LNCaP clone FGC (cell line): ENCODE results near the gene LCMT1.
"Not testable (repeated sequence)": the region's sequence is repeated elsewhere in the genome, so short reads cannot be mapped to it uniquely, and the experiment has no call there.

ENCODE experiments used
- DNase-seq: peaks from one replicate; pipeline ENCODE4 v3.0.0-alpha.2; 2011; ENCODE audit warnings: low read depth
- H3K4me3 ChIP-seq: 2 replicates; pipeline ENCODE4 v1.5.1; 2011; ENCODE audit warnings: mild to moderate bottlenecking, low read depth, low read length, control low read depth
- CTCF ChIP-seq: IDR thresholded peaks from 2 replicates; pipeline ENCODE4 v1.5.1; 2012; ENCODE audit warnings: mild to moderate bottlenecking; ENCODE audit not compliant: control insufficient read depth, insufficient read depth; ENCODE audit errors: extremely low read depth

LCMT1 gene

GRCh38 chr16:25108054-25108453 lies 3.5 kb upstream of the LCMT1 start:
- no peak for DNase-seq
- no peak for TF ChIP-seq CTCF
- no peak overlapping the region for H3K4me3 ChIP-seq

DNA sequence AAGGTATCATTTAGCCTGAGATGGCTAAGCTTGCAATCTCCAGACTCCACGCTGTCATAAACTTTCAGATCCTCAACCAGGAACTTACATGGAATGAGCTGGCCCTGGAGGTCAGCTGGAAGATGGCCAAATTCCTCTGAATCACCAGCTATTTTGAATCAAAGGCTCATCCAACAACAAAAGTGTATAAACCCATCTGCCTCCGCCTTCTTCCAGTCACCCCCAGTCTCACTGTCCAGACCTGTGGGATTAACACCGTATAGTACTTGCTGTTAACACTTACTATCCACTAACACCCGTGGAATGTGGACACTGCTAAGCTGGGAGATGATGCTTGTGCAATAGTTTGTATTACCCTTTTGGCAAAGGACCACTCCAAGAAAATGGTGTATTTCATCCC lies 1.9 kb upstream of the LCMT1 start:
- no peak for TF ChIP-seq CTCF
- DNase-seq, result no peak
- no peak overlapping the region for H3K4me3 ChIP-seq

DNA sequence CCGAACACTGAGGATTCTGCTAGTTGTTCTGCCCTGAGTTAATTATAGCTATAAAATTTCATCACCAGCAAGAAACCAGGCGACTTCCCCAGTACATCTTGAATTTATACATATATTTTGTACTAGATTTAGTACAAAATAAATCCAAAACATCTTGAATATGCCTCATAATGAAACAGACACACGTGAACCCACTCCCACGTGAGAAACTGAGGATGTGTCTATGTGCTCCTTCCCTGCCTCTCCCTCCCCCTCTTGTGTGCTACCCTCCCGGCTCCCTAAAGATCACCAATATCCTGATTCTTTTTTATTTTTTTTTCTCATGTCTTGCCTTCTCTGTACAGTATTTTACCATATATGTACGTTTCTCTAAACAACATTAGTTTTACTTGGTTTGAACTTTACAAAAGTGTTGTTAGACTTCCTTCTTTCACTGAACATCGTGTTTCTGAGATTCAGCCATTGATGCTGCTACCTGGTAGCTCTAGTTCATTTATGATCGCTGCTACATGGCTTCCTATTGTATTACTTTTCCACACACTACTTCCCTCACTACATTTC lies 1.1 kb upstream of the LCMT1 start:
- H3K4me3 ChIP-seq, result peak overlapping the region; percentile 93
- DNase-seq, result no peak
- no peak for TF ChIP-seq CTCF

GRCh38 chr16:25114121-25114520 lies 2.6 kb downstream of the LCMT1 start:
- no peak for TF ChIP-seq CTCF
- DNase-seq, result no peak
- no peak overlapping the region for H3K4me3 ChIP-seq

- H3K4me3 ChIP-seq, result no peak overlapping the region
- DNase-seq, result no peak
- TF ChIP-seq CTCF, result no peak
These were observed 7.5 kb downstream of the LCMT1 start for GRCh38 chr16:25118851-25119578.

DNA sequence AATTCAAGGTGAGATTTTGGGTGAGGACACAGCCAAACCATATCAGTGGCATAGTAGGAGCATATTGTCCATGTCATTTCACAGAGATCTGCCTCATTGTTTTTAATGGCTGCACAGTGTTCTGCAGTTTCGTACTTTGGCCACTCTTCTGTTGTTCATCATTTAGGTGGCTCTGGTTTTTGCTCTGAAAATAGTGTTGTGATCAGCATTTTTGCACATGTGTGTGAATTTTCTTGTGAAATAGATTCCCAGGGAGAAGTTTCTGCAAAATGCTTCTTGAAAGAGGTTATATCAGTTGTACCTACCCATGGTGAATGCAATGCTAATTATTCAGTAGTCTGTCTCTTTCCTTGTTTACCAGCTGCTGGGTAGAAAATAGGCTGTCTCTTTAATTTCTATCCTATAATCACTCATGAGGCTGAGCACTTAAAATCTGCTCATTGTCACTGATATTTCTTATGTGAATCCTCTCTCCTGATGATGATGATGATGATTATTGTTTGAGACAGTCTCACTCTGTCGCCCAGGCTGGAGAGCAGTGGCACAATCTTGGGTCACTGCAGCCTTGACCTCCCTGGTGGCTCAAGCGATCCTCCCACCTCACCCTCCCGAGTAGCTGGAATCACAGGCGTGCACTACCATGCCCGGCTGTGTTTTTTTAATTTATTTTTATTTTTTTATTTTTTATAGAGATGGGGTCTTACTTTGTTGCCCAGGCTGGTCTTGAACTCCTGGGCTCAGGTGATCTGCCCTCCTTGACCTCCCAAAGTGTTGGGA lies 10.5 kb downstream of the LCMT1 start:
- no peak overlapping the region for H3K4me3 ChIP-seq
- no peak for TF ChIP-seq CTCF
- DNase-seq, result no peak

DNA sequence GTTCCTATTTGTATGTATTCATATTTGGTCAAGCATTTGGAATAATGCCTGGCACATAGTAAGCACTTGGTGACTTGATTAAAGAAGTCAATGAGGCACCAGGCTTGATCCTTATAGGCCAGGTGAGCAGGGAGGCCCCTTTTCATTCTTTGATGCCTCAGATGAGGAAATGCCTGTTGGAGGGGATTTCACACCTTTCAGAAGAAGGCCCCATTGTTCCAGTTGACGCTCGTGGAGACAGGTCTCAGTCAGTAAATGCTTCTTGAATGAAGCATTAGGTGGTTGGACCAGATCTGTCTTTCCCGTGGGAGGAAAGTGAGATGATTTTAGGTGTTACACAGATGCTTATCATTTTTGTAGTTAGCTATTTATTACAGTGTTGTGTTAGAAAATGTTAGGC lies 13.0 kb downstream of the LCMT1 start:
- no peak for TF ChIP-seq CTCF
- no peak for DNase-seq

GRCh38 chr16:25126086-25126666 lies 14.6 kb downstream of the LCMT1 start:
- H3K4me3 ChIP-seq, DNase-seq: not testable (repeated sequence)

More for the DNA sequence above, 13.0 kb downstream of the LCMT1 start:
- no peak overlapping the region for H3K4me3 ChIP-seq
